Testis (tissue), 2 donors: Measurements from ENCODE around the gene NDUFAF3.

Experiments
- CTCF ChIP-seq, 3 experiments: fragments of 450-650 bp in 2 of 3; fragments of 200-600 bp in 1 of 3; sonication (generic) in 1 of 3; IDR thresholded peaks; one replicate each; pipeline ENCODE4 v1.5.1; 2016 to 2019; ENCODE audit warnings: antibody characterized with exemption in 3 of 3, mild to moderate bottlenecking in 2 of 3, moderate library complexity in 1 of 3
- POLR2A ChIP-seq: fragments of 450-650 bp; IDR thresholded peaks from one replicate; pipeline ENCODE4 v1.6.1; 2017; ENCODE audit warnings: antibody characterized with exemption, mild to moderate bottlenecking, moderate library complexity

- no peak for TF ChIP-seq POLR2A
- TF ChIP-seq CTCF (IDR thresholded peaks at IDR 0.05) = no peak
Measured at GRCh38 chr3:48991851-48992545, 29.9 kb upstream of the NDUFAF3 start.
